Vagina (tissue), 2 donors: Measurements from ENCODE around the gene UTP14A.
"Not testable (repeated sequence)": the region's sequence is repeated elsewhere in the genome, so short reads cannot be mapped to it uniquely, and the experiment has no call there.

Source experiments
- CTCF ChIP-seq, 3 experiments: fragments of 450-650 bp in 2 of 3; fragments of 200-600 bp in 1 of 3; sonication (generic) in 1 of 3; IDR thresholded peaks; one replicate each; pipeline ENCODE4 v1.5.1; 2017 to 2019; ENCODE audit warnings: antibody characterized with exemption in 3 of 3, mild to moderate bottlenecking in 2 of 3, moderate library complexity in 2 of 3
- POLR2AphosphoS5 ChIP-seq, 2 donors: sonication (generic); formaldehyde crosslinking; IDR thresholded peaks; one replicate each; pipeline ENCODE4 v1.9.0; 2017; ENCODE audit warnings: antibody characterized with exemption in 2 of 2, mild to moderate bottlenecking in 2 of 2, low read depth in 1 of 2; ENCODE audit not compliant: insufficient read depth in 1 of 2

- TF ChIP-seq POLR2AphosphoS5 (IDR thresholded peaks at IDR 0.05; ENCODE audit: insufficient read depth in 1 of 2, low read depth in 1 of 2); CTCF (IDR thresholded peaks at IDR 0.05): not testable (repeated sequence)
These were observed 46.8 kb upstream of the UTP14A start for GRCh38 chrX:129859134-129859533.
